ENCODE data around the gene PSTK.

PSTK gene

GRCh38 chr10:123021517-123021916 lies 41.3 kb downstream of the PSTK start:
- TF ChIP-seq, protein P1, sequence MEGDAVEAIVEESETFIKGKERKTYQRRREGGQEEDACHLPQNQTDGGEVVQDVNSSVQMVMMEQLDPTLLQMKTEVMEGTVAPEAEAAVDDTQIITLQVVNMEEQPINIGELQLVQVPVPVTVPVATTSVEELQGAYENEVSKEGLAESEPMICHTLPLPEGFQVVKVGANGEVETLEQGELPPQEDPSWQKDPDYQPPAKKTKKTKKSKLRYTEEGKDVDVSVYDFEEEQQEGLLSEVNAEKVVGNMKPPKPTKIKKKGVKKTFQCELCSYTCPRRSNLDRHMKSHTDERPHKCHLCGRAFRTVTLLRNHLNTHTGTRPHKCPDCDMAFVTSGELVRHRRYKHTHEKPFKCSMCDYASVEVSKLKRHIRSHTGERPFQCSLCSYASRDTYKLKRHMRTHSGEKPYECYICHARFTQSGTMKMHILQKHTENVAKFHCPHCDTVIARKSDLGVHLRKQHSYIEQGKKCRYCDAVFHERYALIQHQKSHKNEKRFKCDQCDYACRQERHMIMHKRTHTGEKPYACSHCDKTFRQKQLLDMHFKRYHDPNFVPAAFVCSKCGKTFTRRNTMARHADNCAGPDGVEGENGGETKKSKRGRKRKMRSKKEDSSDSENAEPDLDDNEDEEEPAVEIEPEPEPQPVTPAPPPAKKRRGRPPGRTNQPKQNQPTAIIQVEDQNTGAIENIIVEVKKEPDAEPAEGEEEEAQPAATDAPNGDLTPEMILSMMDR (IDR thresholded peaks at IDR 0.05; ENCODE audit: low read depth, low read length, missing control alignments): peak; percentile 53
- no peak overlapping the region for H3K4me3 ChIP-seq (ENCODE audit: low read depth, low read length)
- DNase-seq (ENCODE audit: low read depth): no peak
- in situ Hi-C loops (cut with HindIII; ENCODE audit: low sequenced_read_pairs): no loop called here

DNA sequence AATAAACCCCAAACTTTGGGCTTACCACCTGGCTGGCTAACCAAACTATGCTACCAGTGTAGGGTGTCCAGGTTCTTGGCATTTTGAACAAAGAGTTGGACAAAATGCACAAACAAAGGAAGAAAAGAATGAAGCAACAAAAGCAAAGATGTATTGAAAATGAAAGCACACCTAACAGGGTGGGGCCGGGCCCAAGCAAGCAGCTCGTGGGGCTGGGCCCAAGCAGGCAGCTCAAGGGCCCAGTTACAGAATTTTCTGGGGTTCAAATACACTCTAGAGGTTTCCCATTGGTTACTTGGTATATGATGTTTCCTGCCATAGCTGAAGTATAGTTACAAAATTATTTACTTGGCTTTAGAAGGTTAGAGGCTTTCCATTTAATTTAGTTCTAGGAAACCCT lies 44.3 kb downstream of the PSTK start:
- TF ChIP-seq, protein P1 (IDR thresholded peaks at IDR 0.05; ENCODE audit: low read depth, low read length, missing control alignments): no peak
- in situ Hi-C loops (cut with HindIII; ENCODE audit: low sequenced_read_pairs): no loop called here
- no peak overlapping the region for H3K4me3 ChIP-seq (ENCODE audit: low read depth, low read length)
- no peak for DNase-seq (ENCODE audit: low read depth)

DNA sequence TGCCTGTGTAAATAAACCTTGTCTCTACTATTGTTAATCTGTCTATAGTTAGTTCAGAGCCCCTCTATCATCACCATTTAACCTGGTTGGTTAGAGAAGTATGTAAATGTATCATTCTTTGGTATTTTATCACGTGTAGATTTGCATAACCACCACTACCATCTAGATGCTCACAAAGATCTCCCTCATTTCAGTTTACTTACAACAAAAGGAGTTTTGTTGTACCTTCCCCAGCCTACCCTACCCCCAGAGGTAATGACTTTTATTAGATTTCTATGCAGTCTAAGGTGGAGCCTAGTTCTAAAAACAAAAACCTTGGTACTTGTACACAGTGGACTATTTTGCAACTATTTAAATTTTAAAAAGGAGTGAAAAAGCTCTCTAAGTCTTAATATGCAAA lies 46.1 kb downstream of the PSTK start:
- in situ Hi-C loops (cut with HindIII; ENCODE audit: low sequenced_read_pairs): no loop called here

GRCh38 chr10:123027861-123028260 lies 47.7 kb downstream of the PSTK start:
- in situ Hi-C loops (cut with HindIII; ENCODE audit: low sequenced_read_pairs): no loop called here
- no peak overlapping the region for H3K4me3 ChIP-seq (ENCODE audit: low read depth, low read length)
- DNase-seq (ENCODE audit: low read depth): no peak
- TF ChIP-seq, protein P1 (IDR thresholded peaks at IDR 0.05; ENCODE audit: low read depth, low read length, missing control alignments): no peak

More for the DNA sequence above, 46.1 kb downstream of the PSTK start:
- no peak for DNase-seq (ENCODE audit: low read depth)
- no peak overlapping the region for H3K4me3 ChIP-seq (ENCODE audit: low read depth, low read length)
- TF ChIP-seq, protein P1 (IDR thresholded peaks at IDR 0.05; ENCODE audit: low read depth, low read length, missing control alignments): no peak

DNA sequence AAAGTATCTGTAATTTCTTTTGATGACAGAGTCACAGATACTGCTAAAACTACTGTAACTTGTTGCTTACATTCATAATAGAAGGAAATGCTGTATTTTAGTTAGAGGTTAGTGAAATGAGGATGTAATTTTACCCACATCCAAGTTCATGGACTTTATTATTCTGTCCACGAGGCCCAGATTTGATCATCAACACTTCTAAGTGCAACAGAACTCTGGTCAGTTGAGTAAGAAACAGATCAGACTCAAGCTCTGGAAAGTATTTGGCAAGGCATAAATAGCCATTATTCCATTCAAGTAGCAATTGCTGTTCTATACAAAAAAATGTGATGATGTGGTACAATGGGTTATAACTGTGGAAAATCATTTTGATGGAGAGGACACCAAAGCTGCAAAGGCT lies 50.9 kb downstream of the PSTK start:
- in situ Hi-C loops (cut with HindIII; ENCODE audit: low sequenced_read_pairs): no loop called here
- TF ChIP-seq, protein P1 (IDR thresholded peaks at IDR 0.05; ENCODE audit: low read depth, low read length, missing control alignments): no peak

GRCh38 chr10:123034332-123034731 lies 54.1 kb downstream of the PSTK start:
- H3K4me3 ChIP-seq (ENCODE audit: low read depth, low read length): no peak overlapping the region
- no peak for DNase-seq (ENCODE audit: low read depth)
- TF ChIP-seq, protein P1 (IDR thresholded peaks at IDR 0.05; ENCODE audit: low read depth, low read length, missing control alignments): no peak
- in situ Hi-C loops (cut with HindIII; ENCODE audit: low sequenced_read_pairs): no loop called here

More for the DNA sequence above, 50.9 kb downstream of the PSTK start:
- H3K4me3 ChIP-seq (ENCODE audit: low read depth, low read length): no peak overlapping the region
- DNase-seq (ENCODE audit: low read depth): no peak
